Esophagus muscularis mucosa (tissue), 4 donors: ENCODE measurements around the gene FABP3. TPM values are rescaled to one million over a fixed set of nuclear protein-coding genes. Genes with fewer than 3 reads are reported as not detected.

ENCODE experiments used
- DNase-seq: peaks from one replicate; pipeline ENCODE4 v3.0.0-alpha.2; 2017; ENCODE audit errors: extremely low spot score
- H3K27ac ChIP-seq, 4 donors: fragments of 200-600 bp; sonication (generic); replicated peaks in 1 of 4; 1 replicate in 3 of 4; 2 replicates in 1 of 4; pipeline ENCODE4 v1.5.1; 2016 to 2019; ENCODE audit warnings: mild to moderate bottlenecking in 1 of 4
- H3K27me3 ChIP-seq, 4 donors: fragments of 200-600 bp; sonication (generic); one replicate each; pipeline versions ENCODE4 v1.5.1 to v1.6.0; 2016 to 2019
- H3K36me3 ChIP-seq, 4 donors: fragments of 200-600 bp; sonication (generic); one replicate each; pipeline ENCODE4 v1.5.1; 2016 to 2019
- H3K4me1 ChIP-seq, 4 donors: fragments of 200-600 bp; sonication (generic); one replicate each; pipeline ENCODE4 v1.5.1; 2016 to 2019
- H3K4me3 ChIP-seq, 4 donors: fragments of 200-600 bp; sonication (generic); 1 replicate in 2 of 4; 2 replicates in 2 of 4; pipeline ENCODE4 v1.5.1; 2016 to 2019; ENCODE audit warnings: mild to moderate bottlenecking in 4 of 4, moderate library complexity in 1 of 4
- H3K9me3 ChIP-seq, 4 donors: fragments of 200-600 bp; sonication (generic); 1 replicate in 3 of 4; 2 replicates in 1 of 4; pipeline ENCODE4 v1.5.1; 2016 to 2019
- EP300 ChIP-seq: sonication (generic); formaldehyde crosslinking; IDR thresholded peaks from one replicate; pipeline ENCODE4 v1.6.1; 2017; ENCODE audit warnings: antibody characterized with exemption
- POLR2A ChIP-seq: fragments of 450-650 bp; IDR thresholded peaks from one replicate; pipeline ENCODE4 v1.6.1; 2017; ENCODE audit warnings: antibody characterized with exemption, moderate library complexity, mild to moderate bottlenecking, low read depth
- POLR2AphosphoS5 ChIP-seq, 2 donors: sonication (generic); formaldehyde crosslinking; IDR thresholded peaks; one replicate each; pipeline ENCODE4 v1.6.1; 2017; ENCODE audit warnings: antibody characterized with exemption in 2 of 2
- WGBS: methylation state at CpG from one replicate; pipeline ENCODE4 v1.1.5; 2018; 5-methylcytosine and 5-hydroxymethylcytosine counted together
- intact Hi-C: fragments of 100-400 bp; cut with DNase I; formaldehyde crosslinking; loops from one replicate; pipeline ENCODE4 v1.15.1; 2023
- total RNA-seq, 4 donors: library from RNA; depleted of rRNA; stranded (reverse); fragments of >200 nt; gene quantifications; one replicate each; pipeline versions ENCODE4 v1.1.0 to v1.2.1, GENCODE V29; 2016
- TF ChIP-seq, protein P1 (sequence below), 3 experiments: fragments of 200-600 bp in 2 of 3; fragments of 450-650 bp in 1 of 3; sonication (generic) in 2 of 3; IDR thresholded peaks; one replicate each; pipeline ENCODE4 v1.5.1; 2017 to 2019; ENCODE audit warnings: antibody characterized with exemption in 3 of 3, mild to moderate bottlenecking in 2 of 3, moderate library complexity in 1 of 3

Gene FABP3
- total RNA-seq, 4 donors from 2014 or later: 14.6 to 38.6 (median 29.8) TPM

DNA sequence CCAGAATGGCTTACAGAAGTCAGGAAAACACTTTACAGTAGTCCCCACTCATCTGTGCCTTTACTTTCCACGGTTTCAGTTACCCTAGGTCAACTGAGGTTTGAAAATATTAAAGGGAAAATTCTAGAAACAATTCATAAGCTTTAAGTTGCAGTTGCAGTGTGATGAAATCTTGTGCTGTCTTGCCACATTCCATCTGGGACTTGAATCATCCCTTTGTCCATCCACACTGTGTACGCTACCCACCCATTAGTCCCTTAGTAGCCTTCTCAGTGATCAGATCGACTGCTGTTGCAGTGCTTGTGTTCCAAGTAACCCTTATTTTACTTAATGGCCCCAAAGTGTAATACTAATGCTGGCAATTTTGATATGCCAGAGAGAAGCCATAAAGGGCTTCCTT, 45.5 kb downstream of the FABP3 start:
- Histone ChIP-seq H3K36me3 (peaks cover 0 to 42% (median 21%) of the 10 kb centered on the region in 4 donors), H3K27ac (no peak overlapping the region), H3K9me3 (no peaks in the 10 kb centered on the region), H3K27me3 (no peaks in the 10 kb centered on the region), H3K4me1 (peaks cover 0 to 4% (median 0%) of the 10 kb centered on the region in 4 donors), H3K4me3 (no peak overlapping the region)
- WGBS: 89% methylated on average over 3 of the region's 3 CpGs
- no peak for DNase-seq
- intact Hi-C loops: no loop called here
- TF ChIP-seq POLR2AphosphoS5 (IDR thresholded peaks at IDR 0.05) (no peak), EP300 (no peak), POLR2A (no peak)
- TF ChIP-seq, protein P1, sequence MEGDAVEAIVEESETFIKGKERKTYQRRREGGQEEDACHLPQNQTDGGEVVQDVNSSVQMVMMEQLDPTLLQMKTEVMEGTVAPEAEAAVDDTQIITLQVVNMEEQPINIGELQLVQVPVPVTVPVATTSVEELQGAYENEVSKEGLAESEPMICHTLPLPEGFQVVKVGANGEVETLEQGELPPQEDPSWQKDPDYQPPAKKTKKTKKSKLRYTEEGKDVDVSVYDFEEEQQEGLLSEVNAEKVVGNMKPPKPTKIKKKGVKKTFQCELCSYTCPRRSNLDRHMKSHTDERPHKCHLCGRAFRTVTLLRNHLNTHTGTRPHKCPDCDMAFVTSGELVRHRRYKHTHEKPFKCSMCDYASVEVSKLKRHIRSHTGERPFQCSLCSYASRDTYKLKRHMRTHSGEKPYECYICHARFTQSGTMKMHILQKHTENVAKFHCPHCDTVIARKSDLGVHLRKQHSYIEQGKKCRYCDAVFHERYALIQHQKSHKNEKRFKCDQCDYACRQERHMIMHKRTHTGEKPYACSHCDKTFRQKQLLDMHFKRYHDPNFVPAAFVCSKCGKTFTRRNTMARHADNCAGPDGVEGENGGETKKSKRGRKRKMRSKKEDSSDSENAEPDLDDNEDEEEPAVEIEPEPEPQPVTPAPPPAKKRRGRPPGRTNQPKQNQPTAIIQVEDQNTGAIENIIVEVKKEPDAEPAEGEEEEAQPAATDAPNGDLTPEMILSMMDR (IDR thresholded peaks at IDR 0.05): no peak

DNA sequence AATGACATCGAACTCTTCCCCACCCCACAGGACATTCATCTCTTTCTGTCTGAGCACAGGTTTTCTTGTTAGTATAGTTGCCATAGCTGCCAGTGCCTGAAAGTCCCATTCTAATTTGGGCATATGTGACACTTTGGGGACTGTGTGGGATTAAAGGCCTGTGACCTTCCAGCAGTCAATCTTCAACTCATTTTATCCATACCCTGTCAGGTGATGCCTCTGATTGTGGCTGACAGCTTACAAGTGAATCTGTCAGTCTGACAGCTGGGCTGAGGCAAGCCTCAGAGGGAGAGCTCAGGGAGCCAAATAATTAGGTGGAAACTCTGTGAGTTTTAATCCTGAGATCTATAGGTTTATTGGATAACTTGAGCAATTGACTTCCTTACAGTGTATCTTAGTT, 46.4 kb downstream of the FABP3 start:
- Histone ChIP-seq H3K4me3 (no peak overlapping the region), H3K4me1 (peaks cover 0 to 4% (median 0%) of the 10 kb centered on the region in 4 donors), H3K27me3 (no peaks in the 10 kb centered on the region), H3K27ac (no peak overlapping the region), H3K9me3 (no peaks in the 10 kb centered on the region), H3K36me3 (peaks cover 0 to 34% (median 21%) of the 10 kb centered on the region in 4 donors)
- TF ChIP-seq POLR2AphosphoS5 (IDR thresholded peaks at IDR 0.05) (no peak), EP300 (no peak), POLR2A (no peak)
- TF ChIP-seq, protein P1 (IDR thresholded peaks at IDR 0.05): no peak
- DNase-seq: no peak
- 91% methylated on average over 1 of the region's 1 CpG for WGBS
- intact Hi-C loops: no loop called here

DNA sequence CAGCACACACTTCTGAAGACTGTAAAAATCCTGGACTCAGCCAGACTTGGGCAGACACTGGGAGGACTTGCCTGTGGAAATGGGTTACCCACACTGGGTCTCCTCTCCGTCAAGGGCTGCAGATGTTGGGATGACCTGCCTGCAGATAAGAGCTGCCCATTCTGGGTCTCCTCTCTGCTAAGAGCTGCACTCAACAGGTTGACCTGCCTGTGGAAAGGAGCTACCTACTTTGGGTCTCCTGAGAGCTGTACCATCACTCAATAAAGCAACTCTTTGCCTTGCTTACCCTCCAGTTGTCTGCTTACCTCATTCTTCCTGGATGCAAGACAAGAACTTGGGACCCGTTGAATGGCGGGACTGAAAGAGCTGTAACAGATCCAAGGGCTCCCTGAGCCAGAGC, 47.9 kb downstream of the FABP3 start:
- H3K4me1 ChIP-seq: peaks cover 0 to 4% (median 0%) of the 10 kb centered on the region in 4 donors
- H3K27ac ChIP-seq: no peak overlapping the region
- peaks cover 0 to 41% (median 25%) of the 10 kb centered on the region in 4 donors for H3K36me3 ChIP-seq
- H3K9me3 ChIP-seq: no peaks in the 10 kb centered on the region
- WGBS: 100% methylated on average over 1 of the region's 3 CpGs
- DNase-seq: no peak
- H3K27me3 ChIP-seq: no peaks in the 10 kb centered on the region
- no peak overlapping the region for H3K4me3 ChIP-seq
- intact Hi-C loops: no loop called here
- TF ChIP-seq POLR2AphosphoS5 (IDR thresholded peaks at IDR 0.05): no peak
- no peak for TF ChIP-seq POLR2A
- no peak for TF ChIP-seq EP300
- TF ChIP-seq, protein P1 (IDR thresholded peaks at IDR 0.05): no peak

DNA sequence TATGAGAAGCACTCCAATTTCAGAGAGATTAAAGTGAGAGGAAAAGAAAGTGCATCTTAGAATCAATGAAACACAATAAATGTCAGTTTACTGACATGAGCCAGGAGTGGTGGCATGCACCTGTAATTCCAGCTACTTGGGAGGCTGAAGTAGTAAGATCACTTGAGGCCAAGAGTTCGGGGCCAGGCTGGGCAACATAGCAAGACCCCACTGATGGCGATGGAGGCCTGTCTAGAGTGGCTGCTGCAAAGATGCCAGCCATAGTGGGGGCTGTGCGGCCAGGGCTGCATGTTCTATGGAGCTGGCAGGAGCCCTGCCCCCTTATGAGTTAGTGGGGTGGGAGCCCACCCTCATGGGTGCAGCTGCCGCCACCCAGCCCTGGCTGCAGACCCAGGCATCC, 48.8 kb downstream of the FABP3 start:
- no peak for DNase-seq
- intact Hi-C loops: no loop called here
- no peak overlapping the region for H3K4me3 ChIP-seq
- no peaks in the 10 kb centered on the region for H3K9me3 ChIP-seq
- peaks cover 0 to 4% (median 0%) of the 10 kb centered on the region in 4 donors for H3K4me1 ChIP-seq
- TF ChIP-seq POLR2A (no peak), POLR2AphosphoS5 (IDR thresholded peaks at IDR 0.05) (no peak), EP300 (no peak)
- TF ChIP-seq, protein P1 (IDR thresholded peaks at IDR 0.05): no peak
- H3K36me3 ChIP-seq: peaks cover 6 to 50% (median 32%) of the 10 kb centered on the region in 4 donors
- H3K27ac ChIP-seq: no peak overlapping the region
- WGBS: 98% methylated on average over 3 of the region's 4 CpGs
- no peaks in the 10 kb centered on the region for H3K27me3 ChIP-seq

DNA sequence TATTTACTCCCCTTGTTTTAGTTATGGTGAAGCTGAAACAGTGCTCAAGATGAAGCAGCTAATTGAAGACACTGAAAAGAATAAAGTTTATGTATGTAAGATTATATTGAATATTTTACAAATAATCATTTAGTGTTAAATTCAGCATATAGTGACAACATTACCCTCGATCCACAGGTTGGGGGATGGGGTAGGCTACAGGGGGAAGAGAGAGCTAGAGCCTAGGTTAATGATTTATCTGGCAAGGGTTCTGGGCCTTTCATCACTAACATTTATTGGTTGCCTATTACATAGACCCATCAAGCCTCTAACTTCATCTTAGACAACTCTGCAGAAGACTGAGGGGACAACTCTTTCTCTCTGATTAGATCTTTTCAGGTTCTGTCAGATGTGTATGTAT, 54.7 kb downstream of the FABP3 start:
- WGBS: 80% methylated on average over 1 of the region's 1 CpG
- intact Hi-C loops: no loop called here

More for the DNA sequence above, 54.7 kb downstream of the FABP3 start:
- peaks cover 10 to 84% (median 59%) of the 10 kb centered on the region in 4 donors for H3K36me3 ChIP-seq
- H3K27ac ChIP-seq: no peak overlapping the region
- DNase-seq: no peak
- H3K4me3 ChIP-seq: no peak overlapping the region
- no peaks in the 10 kb centered on the region for H3K4me1 ChIP-seq
- no peaks in the 10 kb centered on the region for H3K9me3 ChIP-seq
- no peaks in the 10 kb centered on the region for H3K27me3 ChIP-seq
- no peak for TF ChIP-seq POLR2A
- TF ChIP-seq, protein P1 (IDR thresholded peaks at IDR 0.05): no peak
- TF ChIP-seq EP300: no peak
- TF ChIP-seq POLR2AphosphoS5 (IDR thresholded peaks at IDR 0.05): no peak
